Measurements from ENCODE around the gene CNOT9. TPM values are rescaled to one million over a fixed set of nuclear protein-coding genes. Genes with fewer than 3 reads are reported as not detected.

Gene CNOT9, protein sequence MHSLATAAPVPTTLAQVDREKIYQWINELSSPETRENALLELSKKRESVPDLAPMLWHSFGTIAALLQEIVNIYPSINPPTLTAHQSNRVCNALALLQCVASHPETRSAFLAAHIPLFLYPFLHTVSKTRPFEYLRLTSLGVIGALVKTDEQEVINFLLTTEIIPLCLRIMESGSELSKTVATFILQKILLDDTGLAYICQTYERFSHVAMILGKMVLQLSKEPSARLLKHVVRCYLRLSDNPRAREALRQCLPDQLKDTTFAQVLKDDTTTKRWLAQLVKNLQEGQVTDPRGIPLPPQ
- total RNA-seq = 29.2 and 32.7 TPM in 2 replicates

DNA sequence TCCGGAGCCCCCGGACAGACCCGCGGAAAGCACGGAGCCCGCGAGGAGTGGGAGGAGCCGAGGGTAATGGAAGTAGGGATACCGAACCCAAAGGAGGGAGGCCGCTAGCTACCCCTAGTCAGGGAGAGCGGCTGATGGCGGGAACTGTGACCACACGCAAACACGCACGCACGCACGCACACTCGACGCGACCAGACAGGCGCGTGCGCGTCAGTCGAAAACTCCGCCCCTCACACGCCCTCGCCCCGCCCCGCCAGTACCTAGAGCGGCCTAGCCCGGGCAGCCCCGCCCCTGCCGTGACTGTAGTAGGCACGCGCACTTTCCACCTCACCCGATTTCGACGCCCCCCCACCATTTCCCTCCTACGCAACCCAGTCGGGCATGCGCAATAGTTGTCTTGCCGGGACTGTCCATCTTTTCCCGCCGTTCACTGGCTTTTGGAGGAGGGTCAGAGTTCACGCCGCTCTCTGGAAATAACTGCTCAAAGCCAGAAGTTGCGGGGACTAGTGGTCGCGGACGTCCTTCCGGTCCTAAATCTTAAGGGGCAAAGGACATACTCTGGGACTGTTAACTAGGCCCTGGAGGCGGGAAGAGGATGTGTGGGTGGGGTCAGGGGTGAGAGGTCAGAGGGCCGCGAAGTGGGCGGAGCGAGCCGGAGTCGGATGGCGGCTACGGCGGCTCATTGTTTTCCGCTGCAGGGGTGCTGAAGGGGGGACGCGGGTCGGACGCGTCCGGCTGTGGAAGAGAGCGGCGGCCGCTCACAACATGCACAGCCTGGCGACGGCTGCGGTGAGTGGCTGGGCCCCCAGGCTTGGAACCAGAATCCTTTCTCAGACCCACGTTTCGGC lies at the start of gene CNOT9, which contains the start of gene USP37:
Gene CNOT9 (plus strand): TSS at position 650 of the 848 bp plus-strand sequence. CDS start 116 bp downstream, at position 766.
Gene USP37 (minus strand): TSS at position 162 of the 848 bp plus-strand sequence. CDS start 9,698 bp downstream, outside the sequence.

DNA sequence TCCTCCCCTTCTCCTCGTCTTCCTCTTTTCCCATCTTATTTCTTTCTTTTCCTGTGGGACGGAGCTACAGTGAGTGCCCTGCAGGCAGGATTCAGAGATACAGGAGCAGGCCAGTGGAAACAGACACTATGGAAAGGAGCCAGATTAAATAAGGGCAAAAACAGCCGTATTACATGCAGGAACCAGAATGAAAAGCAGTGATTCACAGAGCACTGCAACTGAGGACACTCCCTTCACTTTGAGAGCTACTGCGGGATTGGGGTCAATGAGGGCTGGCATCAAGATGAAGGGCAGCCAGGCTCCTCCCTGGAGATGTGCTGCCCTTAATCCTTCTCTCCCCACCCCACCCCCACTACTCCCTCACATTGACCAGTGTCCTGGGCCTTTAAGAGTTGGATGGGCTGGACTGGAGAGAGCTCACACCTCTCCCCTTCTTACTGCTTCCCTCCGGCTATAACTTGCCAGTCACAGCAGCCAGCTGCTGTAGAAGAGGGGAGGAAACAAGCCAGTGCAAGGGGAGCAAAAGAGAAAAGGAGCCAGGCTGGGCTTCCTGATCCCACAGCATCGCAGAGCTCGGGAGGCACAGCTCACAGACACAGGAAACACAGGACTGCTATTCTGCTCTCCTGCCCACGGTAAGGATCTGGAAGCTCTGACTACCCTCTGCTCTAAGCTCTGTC lies 38.9 kb downstream of the CNOT9 start, which contains the start of gene PLCD4:
Gene PLCD4 (plus strand): TSS at position 464 of the 680 bp plus-strand sequence. CDS start 7,841 bp downstream, outside the sequence.

Other genes with a start within 250 kb of the CNOT9 start
- gene CATIP, start 212.0 kb upstream of the CNOT9 start, total RNA-seq = 0.14 TPM in 1 of 2 replicates, not detected in the other
- 0.14 and 0.28 TPM in 2 replicates for gene SLC11A1, start 186.6 kb upstream of the CNOT9 start, total RNA-seq
- gene CTDSP1, start 169.0 kb upstream of the CNOT9 start, total RNA-seq = 41.2 and 56.1 TPM in 2 replicates
- gene VIL1, start 149.7 kb upstream of the CNOT9 start, total RNA-seq = not detected in 2 replicates
- 6.5 and 10.7 TPM in 2 replicates for gene USP37, start 488 bp upstream of the CNOT9 start, total RNA-seq
- 1.8 TPM in 2 replicates for gene PLCD4, start 39.1 kb downstream of the CNOT9 start, total RNA-seq
- gene ZNF142, start 90.8 kb downstream of the CNOT9 start, total RNA-seq = 4.3 and 7.7 TPM in 2 replicates
- 28.2 and 30.6 TPM in 2 replicates for gene BCS1L, start 90.8 kb downstream of the CNOT9 start, total RNA-seq
- gene RNF25, start 103.2 kb downstream of the CNOT9 start, total RNA-seq = 32.0 and 33.8 TPM in 2 replicates
- gene STK36, start 103.2 kb downstream of the CNOT9 start, total RNA-seq = 15.4 and 27.6 TPM in 2 replicates
- gene TTLL4, start 142.0 kb downstream of the CNOT9 start, total RNA-seq = 3.4 and 3.8 TPM in 2 replicates
- gene CYP27A1, start 213.3 kb downstream of the CNOT9 start, total RNA-seq = 17.1 and 19.9 TPM in 2 replicates